B cell (primary cell): ENCODE data around the gene CRYGD. TPM values are rescaled to one million over a fixed set of nuclear protein-coding genes. Genes with fewer than 3 reads are reported as not detected.

Source experiments
- ATAC-seq: fragments of 200-7000 bp; cut with Tn5 transposase; one replicate; pipeline ENCODE4 v1.10.0; 2021; ENCODE audit warnings: low read depth, mild to moderate bottlenecking, moderate number of reproducible peaks, moderate library complexity
- CTCF ChIA-PET: fragments of 350-600 bp; sonication (Branson Sonifier 250); formaldehyde crosslinking; loops from one replicate; lab custom pipeline; 2021; ENCODE audit warnings: antibody characterized with exemption, inconsistent platforms; lab: Charles Lee
- POLR2A ChIA-PET: fragments of 350-600 bp; sonication (Branson Sonifier 250); formaldehyde crosslinking; loops from one replicate; lab custom pipeline; 2021; ENCODE audit warnings: antibody characterized with exemption; lab: Charles Lee
- DNase-seq: peaks from one replicate; pipeline ENCODE4 v3.0.0; 2013
- H2AFZ ChIP-seq: 2 replicates; pipeline ENCODE4 v1.6.1; 2012; ENCODE audit warnings: mild to moderate bottlenecking, low read depth, low read length; ENCODE audit not compliant: insufficient read depth, poor library complexity, severe bottlenecking
- H3K27ac ChIP-seq, 2 donors: 1 replicate in 1 of 2; 2 replicates in 1 of 2; pipeline ENCODE4 v1.5.1; 2012 to 2013; ENCODE audit warnings: low read length in 2 of 2, mild to moderate bottlenecking in 2 of 2, moderate library complexity in 1 of 2
- H3K27me3 ChIP-seq, 4 experiments: fragments of 200-600 bp in 1 of 4; sonication (generic) in 1 of 4; replicated peaks in 1 of 4; 1 replicate in 2 of 4; 2 replicates in 2 of 4; pipeline versions ENCODE4 v1.6.1 to v1.7.0; 2013 to 2016; ENCODE audit warnings: low read length in 3 of 4, mild to moderate bottlenecking in 2 of 4, mixed read lengths in 1 of 4, moderate library complexity in 1 of 4; ENCODE audit not compliant: insufficient read depth in 4 of 4, control insufficient read depth in 3 of 4; ENCODE audit errors: control extremely low read depth in 1 of 4
- H3K36me3 ChIP-seq, 2 experiments: replicated peaks in 1 of 2; 1 replicate in 1 of 2; 2 replicates in 1 of 2; pipeline versions ENCODE4 v1.6.1 to v1.7.1; 2013; ENCODE audit warnings: low read length in 1 of 2; ENCODE audit not compliant: insufficient read depth in 2 of 2, control insufficient read depth in 1 of 2; ENCODE audit errors: control extremely low read depth in 1 of 2, extremely low read depth in 1 of 2
- H3K4me1 ChIP-seq, 2 donors: fragments of 200-600 bp in 1 of 2; sonication (generic) in 1 of 2; 1 replicate in 1 of 2; 2 replicates in 1 of 2; pipeline versions ENCODE4 v1.5.1 to v1.6.1; 2013 to 2017; ENCODE audit warnings: low read length in 2 of 2; ENCODE audit not compliant: control insufficient read depth in 2 of 2, insufficient read depth in 2 of 2
- H3K4me2 ChIP-seq: replicated peaks from 2 replicates; pipeline ENCODE3; 2012; ENCODE audit warnings: mild to moderate bottlenecking, low read depth, low read length; ENCODE audit not compliant: poor library complexity, severe bottlenecking
- H3K4me3 ChIP-seq, 5 experiments: fragments of 200-600 bp in 1 of 5; sonication (generic) in 1 of 5; 1 replicate in 3 of 5; 2 replicates in 2 of 5; pipeline versions ENCODE4 v1.5.1 to v1.7.0; 2011 to 2016; ENCODE audit warnings: low read length in 4 of 5, mild to moderate bottlenecking in 4 of 5, low read depth in 2 of 5, control low read depth in 1 of 5, moderate library complexity in 1 of 5; ENCODE audit not compliant: insufficient read depth in 1 of 5; ENCODE audit errors: control extremely low read depth in 1 of 5, extremely low read depth in 1 of 5
- H3K79me2 ChIP-seq: fragments of 200-600 bp; sonication (generic); one replicate; pipeline ENCODE4 v1.6.0; 2016; ENCODE audit warnings: low read length; ENCODE audit not compliant: control insufficient read depth, insufficient read depth
- H3K9ac ChIP-seq: fragments of 200-600 bp; sonication (generic); 2 replicates; pipeline ENCODE4 v1.6.1; 2017; ENCODE audit warnings: mild to moderate bottlenecking, low read length, moderate library complexity
- H3K9me3 ChIP-seq, 3 donors: one replicate each; pipeline versions ENCODE4 v1.6.1 to v1.7.1; 2013; ENCODE audit warnings: low read length in 2 of 3; ENCODE audit not compliant: control insufficient read depth in 2 of 3, insufficient read depth in 1 of 3; ENCODE audit errors: control extremely low read depth in 1 of 3
- H4K20me1 ChIP-seq: 2 replicates; pipeline ENCODE4 v1.6.0; 2012; ENCODE audit warnings: mild to moderate bottlenecking, low read length; ENCODE audit not compliant: insufficient read depth, control insufficient read depth, poor library complexity, severe bottlenecking
- H3K27ac Mint-ChIP-seq: one replicate; pipeline ENCODE4 v1.8.0; 2021; ENCODE audit warnings: mixed read lengths
- H3K27me3 Mint-ChIP-seq: one replicate; pipeline ENCODE4 v1.8.0; 2021; ENCODE audit warnings: mixed read lengths
- H3K4me1 Mint-ChIP-seq: one replicate; pipeline ENCODE4 v1.8.0; 2021; ENCODE audit warnings: mixed read lengths
- H3K4me3 Mint-ChIP-seq: one replicate; pipeline ENCODE4 v1.8.0; 2021; ENCODE audit warnings: mixed read lengths
- H3K9me3 Mint-ChIP-seq: one replicate; pipeline ENCODE4 v1.8.0; 2022; ENCODE audit warnings: mixed read lengths; ENCODE audit not compliant: insufficient read depth
- CTCF ChIP-seq: fragments of 200-600 bp; IDR thresholded peaks from one replicate; pipeline ENCODE4 v1.8.0; 2022; ENCODE audit warnings: antibody characterized with exemption, mild to moderate bottlenecking
- EZH2 ChIP-seq: IDR thresholded peaks from 2 replicates; pipeline ENCODE4 v1.6.1; 2012; ENCODE audit warnings: borderline replicate concordance, low read depth, mild to moderate bottlenecking, moderate library complexity, low read length; ENCODE audit not compliant: insufficient read depth, poor library complexity, severe bottlenecking
- WGBS: methylation state at CpG from one replicate; pipeline ENCODE4 v1.1.5; 2013; ENCODE audit warnings: missing lambda C conversion rate; ENCODE audit not compliant: insufficient coverage; 5-methylcytosine and 5-hydroxymethylcytosine counted together
- intact Hi-C: fragments of 100-400 bp; cut with micrococcal nuclease; formaldehyde crosslinking; loops from one replicate; pipeline ENCODE4 v1.10.0; 2022
- polyA plus RNA-seq: library from polyadenylated mRNA; depleted of rRNA; stranded (reverse); fragments of >200 nt; gene quantifications from 2 replicates; pipeline ENCODE4 v1.2.3, GENCODE V29; 2012
- total RNA-seq, 2 donors: library from RNA; stranded (reverse); fragments of 120-200 nt in 1 of 2; gene quantifications; 1 replicate in 1 of 2; 2 replicates in 1 of 2; pipeline versions ENCODE4 v1.2.3 to v1.2.4, GENCODE V29; 2013 to 2022

The CRYGD gene
- total and polyA plus RNA-seq, 2 donors (not counting 1 experiment from before 2014, with no cell fraction given) = not detected

GRCh38 chr2:208074610-208075356, 49.5 kb downstream of the CRYGD start:
- peaks cover 2% of the 10 kb centered on the region for H3K9me3 Mint-ChIP-seq

More at GRCh38 chr2:208074610-208075356, 49.5 kb downstream of the CRYGD start:
- Mint-ChIP-seq H3K27me3 (peaks cover 34% of the 10 kb centered on the region), H3K27ac (no peak overlapping the region), H3K4me1 (no peaks in the 10 kb centered on the region), H3K4me3 (no peak overlapping the region)
- Histone ChIP-seq H4K20me1 (no peaks in the 10 kb centered on the region), H3K27me3 (peaks cover 0 to 4% (median 0%) of the 10 kb centered on the region in 4 experiments), H3K4me2 (no peak overlapping the region), H3K27ac (no peak overlapping the region), H3K9ac (no peak overlapping the region), H3K4me1 (no peaks in the 10 kb centered on the region), H2AFZ (no peak overlapping the region), H3K4me3 (no peak overlapping the region), H3K36me3 (no peaks in the 10 kb centered on the region), H3K9me3 (no peaks in the 10 kb centered on the region), H3K79me2 (no peaks in the 10 kb centered on the region)
- intact Hi-C loops = no loop called here
- DNase-seq (no peak), ATAC-seq (no peak)
- CTCF ChIA-PET = interaction anchor here (0.8 to 8.2 kb wide), 3 partner anchors 8 to 328 kb away, joined by 3 to 143 read pairs (median 8); no protein-coding TSS in a partner anchor
- WGBS = 100% methylated on average over 1 of the region's 9 CpGs
- no peak for TF ChIP-seq CTCF
- no peak for TF ChIP-seq EZH2
- POLR2A ChIA-PET = no interaction called here
